Heart left ventricle (tissue), 16 donors: Measurements from ENCODE around the gene RBMS3. TPM values are rescaled to one million over a fixed set of nuclear protein-coding genes. Genes with fewer than 3 reads are reported as not detected.
"Not testable (repeated sequence)": the region's sequence is repeated elsewhere in the genome, so short reads cannot be mapped to it uniquely, and the experiment has no call there.

ENCODE experiments used
- ATAC-seq, 4 donors: fragments of 200-7000 bp; cut with Tn5 transposase; one replicate each; pipeline ENCODE4 v1.9.1; 2020 to 2022; ENCODE audit warnings: moderate library complexity in 4 of 4, mild to moderate bottlenecking in 3 of 4, moderate number of reproducible peaks in 1 of 4
- DNase-seq, 5 donors: peaks; one replicate each; pipeline ENCODE4 v3.0.0-alpha.2; 2020
- H3K27ac ChIP-seq, 12 donors: fragments of 200-600 bp; sonication (generic) in 4 of 12; one replicate each; pipeline versions ENCODE4 v1.5.0 to v1.8.0; 2016 to 2022; ENCODE audit warnings: mild to moderate bottlenecking in 2 of 12
- H3K27me3 ChIP-seq, 9 donors: fragments of 200-600 bp; sonication (generic) in 2 of 9; one replicate each; pipeline versions ENCODE4 v1.5.1 to v1.8.0; 2016 to 2022; ENCODE audit warnings: mild to moderate bottlenecking in 3 of 9
- H3K36me3 ChIP-seq, 9 donors: fragments of 200-600 bp; sonication (generic) in 2 of 9; one replicate each; pipeline versions ENCODE4 v1.5.0 to v1.8.0; 2018 to 2022; ENCODE audit warnings: mild to moderate bottlenecking in 2 of 9
- H3K4me1 ChIP-seq, 12 donors: fragments of 200-600 bp; sonication (generic) in 4 of 12; one replicate each; pipeline versions ENCODE4 v1.5.0 to v1.8.0; 2016 to 2022; ENCODE audit warnings: mild to moderate bottlenecking in 3 of 12
- H3K4me3 ChIP-seq, 12 donors: fragments of 200-600 bp; sonication (generic) in 4 of 12; one replicate each; pipeline versions ENCODE4 v1.5.0 to v1.8.0; 2017 to 2022; ENCODE audit warnings: mild to moderate bottlenecking in 9 of 12, moderate library complexity in 4 of 12
- H3K9me3 ChIP-seq, 12 donors: fragments of 200-600 bp; sonication (generic) in 4 of 12; one replicate each; pipeline versions ENCODE4 v1.5.0 to v1.8.0; 2016 to 2022; ENCODE audit warnings: mild to moderate bottlenecking in 1 of 12
- POLR2A ChIP-seq, 2 donors: fragments of 450-650 bp; IDR thresholded peaks; one replicate each; pipeline ENCODE4 v1.6.1; 2017; ENCODE audit warnings: antibody characterized with exemption in 2 of 2, mild to moderate bottlenecking in 2 of 2, moderate library complexity in 2 of 2
- WGBS, 4 donors: extraction: QIAGEN DNeasy Blood & Tissue Kit in 2 of 4; methylation state at CpG; one replicate each; pipeline versions ENCODE4 v1.1.5 to v1.1.7; 2013 to 2018; 5-methylcytosine and 5-hydroxymethylcytosine counted together
- intact Hi-C, 10 donors: fragments of 100-400 bp; cut with DNase I; formaldehyde crosslinking; loops; one replicate each; pipeline versions ENCODE4 v1.11.1 to v1.14.2; 2022
- polyA plus RNA-seq, 2 donors: library from polyadenylated mRNA; stranded (reverse); fragments of 200-250 nt; gene quantifications; one replicate each; pipeline ENCODE4 v1.2.3, GENCODE V29; 2013
- total RNA-seq, 9 donors: library from RNA; depleted of rRNA in 2 of 9; stranded (reverse); fragments of >200 nt in 2 of 9; fragmentation: NEBNext Ultra II Directional in 3 of 9; extraction: Animal tissue kit (Norgen Biotek cat#: 25700) in 3 of 9; gene quantifications; one replicate each; pipeline versions ENCODE4 v1.1.0 to v1.2.4, GENCODE V29; 2016 to 2023
- TF ChIP-seq, protein P1 (sequence below), 12 donors: fragments of 200-600 bp; sonication (generic) in 4 of 12; IDR thresholded peaks; one replicate each; pipeline versions ENCODE4 v1.5.0 to v1.8.0; 2018 to 2022; ENCODE audit warnings: antibody characterized with exemption in 12 of 12, mild to moderate bottlenecking in 5 of 12
- donor health status: ischemic (EF 13 %, LVEDD 7.1; RV severe dilation, severe dysfunction).
- donor health status: healthy with polysubstance abuse.
- donor health status: DM: no; HTN: yes; CAD: no.
- donor health status: DM: no; HTN: no; CAD: no.
- donor health status: ischemic (EF 25% LVEDD 6.9; RV normal size, moderate dysfunction).
- donor health status: ischemic (EF 25% LVEDD 5.7; RV mildly dilated, moderate dysfunction).
- donor health status: healthy.
- donor health status: DM: yes; HTN: yes; CAD: no.
- donor health status: ischemic (EF 35%, LVEDD 5.7; RV mildly dilated, moderate dysfunction).
- donor health status: nonischemic (EF 11% LVEDD 7.7; RV severe dilation, severe dysfunction).
- donor health status: DM: yes; HTN: yes; CAD: no.
- donor health status: PGD.
- donor health status: ischemic (EF 29% LVEDD 5.4; RV normal size, mild dysfunction).
- donor health status: nonischemic (EF 23%, LVEDD 6.1; RV moderate dilation, normal function).

Gene RBMS3
- total and polyA plus RNA-seq, 11 donors, result 4.8 to 35.6 (median 26.1) TPM

DNA sequence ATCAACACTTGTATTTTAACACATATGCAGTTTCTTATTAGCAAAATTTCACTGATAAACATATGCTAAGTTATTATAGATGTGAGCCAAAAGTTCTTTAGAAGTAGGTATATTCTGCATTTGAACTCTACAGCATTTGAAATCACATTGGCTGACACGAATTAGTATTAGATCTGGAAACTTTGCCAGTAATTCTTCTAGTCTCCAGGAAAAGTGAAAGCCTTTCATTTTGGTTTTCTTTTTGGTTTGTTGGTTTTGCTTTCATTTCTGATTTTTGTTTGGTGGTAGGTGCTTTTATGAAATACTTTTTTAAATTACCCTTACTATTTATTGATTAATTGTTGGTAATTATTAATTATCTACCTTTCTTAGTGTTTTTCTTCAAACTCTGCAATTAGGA lies 72.9 kb downstream of the RBMS3 start:
- ATAC-seq, result no peak
- intact Hi-C loops, result no loop called here
- Histone ChIP-seq H3K27me3 (no peaks in the 10 kb centered on the region), H3K36me3 (no peaks in the 10 kb centered on the region), H3K9me3 (peaks cover 0 to 9% (median 0%) of the 10 kb centered on the region in 12 donors), H3K4me3 (peak overlapping the region in 5 of 12 donors; percentile 5 to 25 (median 6)), H3K4me1 (peaks cover 0 to 42% (median 10%) of the 10 kb centered on the region in 12 donors), H3K27ac (peak overlapping the region in 1 of 12 donors; percentile 45)
- DNase-seq, result no peak
- TF ChIP-seq, protein P1, sequence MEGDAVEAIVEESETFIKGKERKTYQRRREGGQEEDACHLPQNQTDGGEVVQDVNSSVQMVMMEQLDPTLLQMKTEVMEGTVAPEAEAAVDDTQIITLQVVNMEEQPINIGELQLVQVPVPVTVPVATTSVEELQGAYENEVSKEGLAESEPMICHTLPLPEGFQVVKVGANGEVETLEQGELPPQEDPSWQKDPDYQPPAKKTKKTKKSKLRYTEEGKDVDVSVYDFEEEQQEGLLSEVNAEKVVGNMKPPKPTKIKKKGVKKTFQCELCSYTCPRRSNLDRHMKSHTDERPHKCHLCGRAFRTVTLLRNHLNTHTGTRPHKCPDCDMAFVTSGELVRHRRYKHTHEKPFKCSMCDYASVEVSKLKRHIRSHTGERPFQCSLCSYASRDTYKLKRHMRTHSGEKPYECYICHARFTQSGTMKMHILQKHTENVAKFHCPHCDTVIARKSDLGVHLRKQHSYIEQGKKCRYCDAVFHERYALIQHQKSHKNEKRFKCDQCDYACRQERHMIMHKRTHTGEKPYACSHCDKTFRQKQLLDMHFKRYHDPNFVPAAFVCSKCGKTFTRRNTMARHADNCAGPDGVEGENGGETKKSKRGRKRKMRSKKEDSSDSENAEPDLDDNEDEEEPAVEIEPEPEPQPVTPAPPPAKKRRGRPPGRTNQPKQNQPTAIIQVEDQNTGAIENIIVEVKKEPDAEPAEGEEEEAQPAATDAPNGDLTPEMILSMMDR (IDR thresholded peaks at IDR 0.05), result no peak
- no peak for TF ChIP-seq POLR2A (IDR thresholded peaks at IDR 0.05)
- WGBS, 4 donors, result 24 to 39% (median 25%) methylated on average over 1 of the region's 1 CpG

DNA sequence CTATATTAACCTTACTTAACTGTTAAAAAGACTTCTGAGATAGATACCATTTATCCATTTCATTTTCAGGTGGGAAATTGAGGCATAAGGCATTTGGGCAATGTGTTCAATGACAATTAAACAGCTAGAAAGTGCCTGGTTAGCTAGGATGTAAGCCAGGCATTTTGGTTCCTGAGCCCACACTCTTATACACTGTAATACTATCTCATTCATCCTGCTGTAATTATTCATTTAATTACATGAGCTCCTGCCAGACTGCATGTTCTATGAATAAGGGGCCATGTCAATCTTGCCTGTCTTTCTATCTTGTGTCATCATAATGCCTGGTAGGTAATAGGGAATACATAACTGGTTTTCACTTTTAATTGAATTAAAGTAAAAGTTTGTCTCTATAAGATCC lies 74.0 kb downstream of the RBMS3 start:
- intact Hi-C loops, result no loop called here
- H3K27ac ChIP-seq, result no peak overlapping the region
- H3K9me3 ChIP-seq, result peaks cover 0 to 9% (median 0%) of the 10 kb centered on the region in 12 donors
- H3K36me3 ChIP-seq, result no peaks in the 10 kb centered on the region
- DNase-seq (no peak), ATAC-seq (no peak)
- no peaks in the 10 kb centered on the region for H3K27me3 ChIP-seq
- H3K4me1 ChIP-seq, result peaks cover 0 to 32% (median 10%) of the 10 kb centered on the region in 12 donors
- no peak for TF ChIP-seq POLR2A (IDR thresholded peaks at IDR 0.05)
- TF ChIP-seq, protein P1 (IDR thresholded peaks at IDR 0.05), result no peak
- no peak overlapping the region for H3K4me3 ChIP-seq

DNA sequence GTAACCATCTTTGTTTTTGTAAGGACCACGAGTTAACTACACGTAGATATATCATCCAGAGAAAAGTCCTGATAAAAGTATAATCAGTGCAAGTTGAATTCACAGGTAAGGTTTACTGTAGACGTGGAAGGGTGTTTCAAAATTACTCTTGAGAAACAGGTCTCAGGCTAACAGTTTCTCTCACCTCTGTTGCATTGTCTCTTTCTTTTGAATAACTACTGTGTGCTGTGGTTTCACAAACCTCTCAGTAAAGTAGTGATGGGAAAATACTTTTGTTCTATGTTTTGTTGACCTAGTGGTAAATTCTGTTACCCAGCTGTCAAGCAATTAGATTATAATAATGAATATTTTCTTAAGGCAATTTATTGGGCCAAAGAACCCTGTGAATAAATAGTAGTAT lies 75.2 kb downstream of the RBMS3 start:
- WGBS, 4 donors, result 90 to 93% (median 92%) methylated on average over 3 of the region's 3 CpGs
- TF ChIP-seq, protein P1 (IDR thresholded peaks at IDR 0.05), result no peak
- TF ChIP-seq POLR2A (IDR thresholded peaks at IDR 0.05), result no peak
- ATAC-seq (no peak), DNase-seq (no peak)
- Histone ChIP-seq H3K4me1 (peaks cover 0 to 32% (median 10%) of the 10 kb centered on the region in 12 donors), H3K27ac (no peak overlapping the region), H3K36me3 (no peaks in the 10 kb centered on the region), H3K4me3 (no peak overlapping the region), H3K27me3 (no peaks in the 10 kb centered on the region), H3K9me3 (peaks cover 0 to 16% (median 0%) of the 10 kb centered on the region in 12 donors)
- intact Hi-C loops, result no loop called here

DNA sequence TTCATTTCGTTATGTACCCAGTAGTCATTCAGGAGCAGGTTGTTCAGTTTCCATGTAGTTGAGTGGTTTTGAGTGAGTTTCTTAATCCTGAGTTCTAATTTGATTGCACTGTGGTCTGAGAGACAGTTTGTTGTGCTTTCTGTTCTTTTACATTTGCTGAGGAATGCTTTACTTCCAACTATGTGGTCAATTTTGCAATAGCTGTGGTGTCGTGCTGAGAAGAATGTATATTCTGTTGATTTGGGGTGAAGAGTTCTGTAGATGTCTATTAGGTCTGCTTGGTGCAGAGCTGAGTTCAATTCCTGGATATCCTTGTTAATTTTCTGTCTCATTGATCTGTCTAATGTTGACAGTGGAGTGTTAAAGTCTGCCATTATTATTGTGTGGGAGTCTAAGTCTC lies 79.4 kb downstream of the RBMS3 start:
- DNase-seq, H3K27me3 ChIP-seq, H3K36me3 ChIP-seq, H3K27ac ChIP-seq, H3K4me3 ChIP-seq, intact Hi-C loops, ATAC-seq: not testable (repeated sequence)
- Histone ChIP-seq H3K9me3 (peaks cover 0 to 21% (median 0%) of the 10 kb centered on the region in 12 donors), H3K4me1 (peaks cover 0 to 22% (median 0%) of the 10 kb centered on the region in 12 donors)
- WGBS, 4 donors, result 87 to 97% (median 92%) methylated on average over 2 of the region's 2 CpGs

DNA sequence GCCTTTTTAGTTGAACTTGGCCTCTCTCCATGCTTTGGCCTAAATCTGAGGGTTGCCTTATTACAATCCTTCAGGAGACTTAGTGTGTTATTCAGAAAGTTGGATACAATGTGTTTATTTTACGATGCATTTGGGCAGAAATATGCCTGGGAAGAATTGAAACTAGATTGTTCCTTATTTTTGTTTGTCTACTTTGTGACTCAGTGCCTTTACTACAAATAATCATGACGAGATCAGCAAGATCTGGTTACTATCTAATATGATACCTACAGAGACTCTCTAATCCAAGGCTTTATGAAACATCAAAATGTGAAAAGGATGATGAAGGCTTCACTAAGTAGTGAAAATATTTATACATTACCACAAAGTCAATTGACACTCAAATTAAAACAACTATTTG lies 82.2 kb downstream of the RBMS3 start:
- intact Hi-C loops, result no loop called here
- Histone ChIP-seq H3K27me3 (no peaks in the 10 kb centered on the region), H3K4me1 (peaks cover 0 to 27% (median 4%) of the 10 kb centered on the region in 12 donors), H3K27ac (no peak overlapping the region), H3K36me3 (no peaks in the 10 kb centered on the region), H3K9me3 (peaks cover 0 to 18% (median 0%) of the 10 kb centered on the region in 12 donors), H3K4me3 (no peak overlapping the region)
- WGBS, 4 donors, result 79 to 95% (median 92%) methylated on average over 2 of the region's 2 CpGs
- ATAC-seq, result no peak
- TF ChIP-seq POLR2A (IDR thresholded peaks at IDR 0.05), result no peak
- TF ChIP-seq, protein P1 (IDR thresholded peaks at IDR 0.05), result no peak
- no peak for DNase-seq
